Central memory CD8-positive, alpha-beta T cell (primary cell): ENCODE measurements around the gene FCN2.

Experiments used
- ATAC-seq: fragments of 150-1000 bp; cut with Tn5 transposase; replicated peaks from 2 replicates; pipeline ENCODE4 v1.10.0; 2022; ENCODE audit warnings: mild to moderate bottlenecking, moderate FRiP score, moderate number of reproducible peaks; ENCODE audit not compliant: poor library complexity, severe bottlenecking; ENCODE audit errors: extremely low read depth
- DNase-seq, 2 donors: peaks; one replicate each; pipeline ENCODE4 v3.0.0; 2021; ENCODE audit warnings: low spot score in 2 of 2
- H3K27ac Mint-ChIP-seq: one replicate; pipeline ENCODE4 v1.8.0; 2022; ENCODE audit warnings: low read depth, mild to moderate bottlenecking, moderate library complexity, mixed read lengths
- H3K27me3 Mint-ChIP-seq: one replicate; pipeline ENCODE4 v1.8.0; 2022; ENCODE audit warnings: mixed read lengths
- H3K36me3 Mint-ChIP-seq: one replicate; pipeline ENCODE4 v1.8.0; 2022; ENCODE audit warnings: mild to moderate bottlenecking, moderate library complexity, mixed read lengths; ENCODE audit not compliant: insufficient read depth
- H3K4me1 Mint-ChIP-seq: one replicate; pipeline ENCODE4 v1.8.0; 2022; ENCODE audit warnings: mixed read lengths
- H3K4me3 Mint-ChIP-seq: one replicate; pipeline ENCODE4 v1.8.0; 2022; ENCODE audit warnings: mild to moderate bottlenecking, moderate library complexity, mixed read lengths
- H3K9me3 Mint-ChIP-seq: one replicate; pipeline ENCODE4 v1.8.0; 2022; ENCODE audit warnings: mixed read lengths

The FCN2 gene

GRCh38 chr9:134864821-134865190 is 15.8 kb upstream of the FCN2 start:
- Mint-ChIP-seq H3K27ac (no peak overlapping the region), H3K4me1 (no peaks in the 10 kb centered on the region), H3K4me3 (no peak overlapping the region), H3K36me3 (no peaks in the 10 kb centered on the region), H3K9me3 (no peaks in the 10 kb centered on the region), H3K27me3 (no peaks in the 10 kb centered on the region)
- ATAC-seq (no peak), DNase-seq (no peak)

GRCh38 chr9:134867917-134868750 is 12.5 kb upstream of the FCN2 start:
- Mint-ChIP-seq H3K27me3 (no peaks in the 10 kb centered on the region), H3K4me1 (no peaks in the 10 kb centered on the region), H3K36me3 (no peaks in the 10 kb centered on the region), H3K4me3 (no peak overlapping the region), H3K27ac (no peak overlapping the region), H3K9me3 (no peaks in the 10 kb centered on the region)
- ATAC-seq = no peak
- DNase-seq = no peak

GRCh38 chr9:134868751-134869553 is 11.7 kb upstream of the FCN2 start:
- Mint-ChIP-seq H3K9me3 (no peaks in the 10 kb centered on the region), H3K4me1 (no peaks in the 10 kb centered on the region), H3K4me3 (no peak overlapping the region), H3K27ac (no peak overlapping the region), H3K27me3 (no peaks in the 10 kb centered on the region), H3K36me3 (no peaks in the 10 kb centered on the region)
- DNase-seq (no peak), ATAC-seq (no peak)

- Mint-ChIP-seq H3K4me1 (no peaks in the 10 kb centered on the region), H3K36me3 (no peaks in the 10 kb centered on the region), H3K27ac (no peak overlapping the region), H3K4me3 (no peak overlapping the region), H3K9me3 (no peaks in the 10 kb centered on the region), H3K27me3 (no peaks in the 10 kb centered on the region)
- DNase-seq (no peak), ATAC-seq (no peak)
Observed at GRCh38 chr9:134869554-134870300, 10.9 kb upstream of the FCN2 start.

GRCh38 chr9:134870301-134870694 is 10.3 kb upstream of the FCN2 start:
- H3K4me1 Mint-ChIP-seq = no peaks in the 10 kb centered on the region
- no peaks in the 10 kb centered on the region for H3K36me3 Mint-ChIP-seq
- no peak for ATAC-seq
- no peak for DNase-seq
- no peaks in the 10 kb centered on the region for H3K27me3 Mint-ChIP-seq
- no peaks in the 10 kb centered on the region for H3K9me3 Mint-ChIP-seq
- no peak overlapping the region for H3K4me3 Mint-ChIP-seq
- H3K27ac Mint-ChIP-seq = no peak overlapping the region

GRCh38 chr9:134870746-134871662 is 9.6 kb upstream of the FCN2 start:
- no peaks in the 10 kb centered on the region for H3K27me3 Mint-ChIP-seq
- H3K27ac Mint-ChIP-seq = no peak overlapping the region
- H3K36me3 Mint-ChIP-seq = no peaks in the 10 kb centered on the region
- DNase-seq = no peak
- H3K9me3 Mint-ChIP-seq = no peaks in the 10 kb centered on the region
- no peak for ATAC-seq
- H3K4me3 Mint-ChIP-seq = no peak overlapping the region
- no peaks in the 10 kb centered on the region for H3K4me1 Mint-ChIP-seq

GRCh38 chr9:134871697-134872340 is 8.8 kb upstream of the FCN2 start:
- no peak overlapping the region for H3K27ac Mint-ChIP-seq
- H3K36me3 Mint-ChIP-seq = no peaks in the 10 kb centered on the region
- peaks cover 2% of the 10 kb centered on the region for H3K27me3 Mint-ChIP-seq
- DNase-seq (no peak), ATAC-seq (no peak)
- no peak overlapping the region for H3K4me3 Mint-ChIP-seq
- no peaks in the 10 kb centered on the region for H3K4me1 Mint-ChIP-seq
- no peaks in the 10 kb centered on the region for H3K9me3 Mint-ChIP-seq

- ATAC-seq (no peak), DNase-seq (no peak)
- H3K36me3 Mint-ChIP-seq = no peaks in the 10 kb centered on the region
- H3K4me3 Mint-ChIP-seq = no peak overlapping the region
- no peaks in the 10 kb centered on the region for H3K4me1 Mint-ChIP-seq
- H3K27me3 Mint-ChIP-seq = peaks cover 10% of the 10 kb centered on the region
- H3K27ac Mint-ChIP-seq = no peak overlapping the region
- no peaks in the 10 kb centered on the region for H3K9me3 Mint-ChIP-seq
Observed at GRCh38 chr9:134872482-134873231, 8.0 kb upstream of the FCN2 start.

GRCh38 chr9:134875371-134875770 is 5.2 kb upstream of the FCN2 start:
- Mint-ChIP-seq H3K4me1 (no peaks in the 10 kb centered on the region), H3K4me3 (no peak overlapping the region), H3K9me3 (no peaks in the 10 kb centered on the region), H3K27ac (no peak overlapping the region), H3K36me3 (no peaks in the 10 kb centered on the region), H3K27me3 (peaks cover 24% of the 10 kb centered on the region)
- DNase-seq (no peak), ATAC-seq (no peak)

- H3K36me3 Mint-ChIP-seq = no peaks in the 10 kb centered on the region
- peaks cover 45% of the 10 kb centered on the region for H3K27me3 Mint-ChIP-seq
- DNase-seq (peak in 1 of 2 donors; percentile 3), ATAC-seq (no peak)
- no peak overlapping the region for H3K4me3 Mint-ChIP-seq
- H3K9me3 Mint-ChIP-seq = no peaks in the 10 kb centered on the region
- H3K27ac Mint-ChIP-seq = no peak overlapping the region
- no peaks in the 10 kb centered on the region for H3K4me1 Mint-ChIP-seq
Observed at GRCh38 chr9:134877541-134877940, 3.1 kb upstream of the FCN2 start.
